ENCODE results near the gene WDR5.
A peak's percentile ranks its signal among the peaks of the same experiment; 100 is the strongest.

The WDR5 gene

DNA sequence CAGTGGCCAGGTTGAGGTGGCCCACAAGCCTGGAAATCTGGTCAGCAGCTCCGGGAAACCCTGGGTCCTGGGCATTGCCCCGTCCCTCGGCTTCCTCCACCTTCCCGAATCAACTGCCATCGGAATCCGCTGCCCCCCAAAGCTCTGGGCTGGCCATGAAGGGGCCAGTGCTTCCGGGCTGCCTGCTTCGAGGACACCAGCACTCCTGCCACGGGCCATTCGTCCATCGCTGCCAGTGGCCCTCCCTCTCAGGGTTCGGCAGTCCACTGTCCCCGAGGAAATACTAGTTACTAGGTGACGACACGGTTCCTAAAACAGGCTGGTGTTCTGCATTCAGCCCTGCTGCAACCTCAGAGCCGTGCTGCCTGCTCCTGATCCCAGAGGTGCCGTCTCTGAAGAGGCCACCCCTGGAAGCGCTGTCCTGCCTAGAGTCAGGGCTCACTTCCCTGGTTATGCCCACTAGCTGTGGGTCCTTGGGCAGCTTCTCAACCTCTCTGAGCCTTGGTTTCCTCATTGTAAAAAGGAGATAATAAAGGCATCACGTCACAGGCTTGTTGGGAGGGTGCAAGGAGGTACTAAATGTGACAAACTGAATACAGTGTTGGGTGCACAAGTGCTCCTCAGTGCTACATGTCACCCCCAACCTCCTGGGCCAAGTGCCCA is 3.5 kb upstream of the WDR5 start:
- no peak for DNase-seq

DNA sequence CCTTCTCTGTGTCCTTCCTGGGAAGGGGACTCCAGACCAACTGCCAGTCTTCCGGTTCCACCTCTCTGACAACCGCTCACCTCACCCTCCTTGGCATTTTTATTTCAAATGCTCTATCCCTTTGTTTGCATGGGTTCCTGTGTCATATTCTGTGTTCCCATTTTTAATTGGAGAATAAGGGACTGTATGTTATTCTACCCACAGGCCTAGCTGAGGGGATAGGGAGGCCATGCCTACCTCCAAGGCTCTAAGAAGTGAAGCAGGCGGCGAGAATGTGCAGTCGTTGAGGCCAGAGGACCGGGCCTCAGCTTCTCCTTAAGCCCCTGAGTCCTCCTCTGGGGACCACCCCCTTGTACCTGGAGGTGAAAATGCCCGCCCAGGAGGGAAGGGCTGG is 936 bp upstream of the WDR5 start:
- no peak for DNase-seq

DNA sequence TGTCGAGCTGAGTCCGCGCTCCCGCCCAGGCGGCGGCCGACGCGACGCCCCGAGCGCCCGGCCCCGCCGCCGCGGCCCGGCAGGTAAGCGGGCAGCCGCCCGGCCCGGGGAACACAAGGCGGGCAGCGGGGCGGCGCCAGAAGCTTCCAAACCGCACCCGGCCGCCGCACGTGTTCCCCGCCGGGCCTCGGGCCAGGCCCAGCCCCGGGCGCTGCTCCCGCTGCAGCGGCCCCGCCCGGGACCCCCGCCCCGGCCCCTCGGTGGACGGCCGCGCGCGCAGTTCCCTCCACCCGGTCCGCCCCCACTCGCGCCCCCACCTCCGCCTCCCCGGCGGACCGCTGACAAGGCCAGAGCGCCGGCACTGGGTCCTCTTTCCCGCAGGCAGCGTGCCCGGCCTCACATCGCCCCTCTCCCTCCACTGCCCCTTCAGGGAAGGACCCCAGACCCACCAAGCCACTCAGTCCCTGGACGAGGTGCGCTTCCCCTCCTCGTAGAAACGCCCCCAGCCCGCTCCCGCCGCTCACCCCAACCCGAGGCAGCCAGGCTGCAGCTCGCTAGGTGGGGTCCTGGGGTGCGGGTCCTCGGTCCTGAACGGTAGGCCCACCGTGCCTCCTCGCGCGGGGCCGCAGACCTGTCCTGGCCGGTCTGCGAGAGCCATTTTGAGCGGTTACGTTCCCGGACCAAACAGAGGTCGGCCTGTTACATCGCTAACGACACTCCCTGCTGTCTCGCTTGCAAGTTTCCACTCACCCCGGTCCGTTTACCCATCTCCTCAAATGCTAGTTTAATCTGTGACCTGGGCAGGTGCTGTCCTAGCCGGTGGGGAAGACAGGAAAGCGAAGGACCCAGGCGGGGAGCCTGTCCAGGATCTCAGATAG is 475 bp downstream of the WDR5 start:
- DNase-seq = no peak

DNA sequence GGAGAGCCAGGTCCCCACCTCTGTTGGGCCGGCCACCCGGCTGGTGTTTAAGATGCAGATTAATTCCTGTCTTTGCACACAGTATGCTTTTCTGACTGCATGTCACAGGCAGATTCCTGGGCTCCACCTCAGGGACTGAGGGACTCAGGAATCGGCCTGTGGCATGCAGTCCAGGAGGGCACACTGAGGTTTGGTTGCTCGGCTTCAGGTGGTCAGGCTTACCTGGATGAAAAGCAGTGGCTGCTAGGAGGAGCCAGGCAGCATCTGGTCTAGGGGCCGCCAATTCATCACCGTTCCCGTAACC is 1.1 kb downstream of the WDR5 start:
- no peak for DNase-seq

DNA sequence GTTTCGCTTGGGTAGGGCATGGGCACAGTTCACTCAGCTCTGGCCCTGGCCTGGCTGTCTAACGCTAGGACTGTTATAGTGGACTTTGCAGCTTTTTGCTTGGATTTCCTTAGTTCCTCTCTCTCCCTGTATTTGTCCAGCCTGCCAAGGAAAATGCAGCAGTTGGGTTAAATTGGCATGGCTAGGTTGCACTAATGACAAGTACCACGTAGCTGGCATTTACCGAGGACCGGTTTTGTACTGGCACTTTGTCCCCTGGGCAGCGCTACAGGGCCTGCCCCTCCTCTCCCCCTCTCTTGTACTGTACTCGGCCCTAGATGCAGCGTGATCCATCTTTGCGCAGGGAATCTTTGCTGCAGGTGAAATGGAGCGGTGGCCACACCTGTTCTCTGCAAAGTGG is 2.4 kb downstream of the WDR5 start:
- DNase-seq = no peak

DNA sequence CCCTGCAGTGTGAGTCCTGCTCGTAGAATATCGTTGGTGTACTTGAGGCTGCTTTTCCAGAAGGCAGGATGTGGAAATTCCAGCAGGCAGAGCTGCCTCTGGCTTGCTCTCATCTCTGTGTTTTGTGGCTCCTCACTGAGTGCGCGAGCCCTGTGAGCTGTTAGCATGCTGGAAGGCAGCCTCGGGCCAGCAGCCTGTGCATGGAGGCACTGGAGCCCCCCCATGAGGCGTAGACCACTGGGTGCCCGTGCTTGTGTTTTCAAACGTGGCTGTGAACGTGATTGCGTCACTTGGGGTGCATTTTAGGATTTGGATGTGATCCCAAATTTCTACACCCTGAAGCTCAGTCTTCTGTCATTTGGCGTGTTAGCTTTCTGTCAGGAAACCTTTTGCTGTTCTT is 3.2 kb downstream of the WDR5 start:
- DNase-seq = peak; percentile 43

DNA sequence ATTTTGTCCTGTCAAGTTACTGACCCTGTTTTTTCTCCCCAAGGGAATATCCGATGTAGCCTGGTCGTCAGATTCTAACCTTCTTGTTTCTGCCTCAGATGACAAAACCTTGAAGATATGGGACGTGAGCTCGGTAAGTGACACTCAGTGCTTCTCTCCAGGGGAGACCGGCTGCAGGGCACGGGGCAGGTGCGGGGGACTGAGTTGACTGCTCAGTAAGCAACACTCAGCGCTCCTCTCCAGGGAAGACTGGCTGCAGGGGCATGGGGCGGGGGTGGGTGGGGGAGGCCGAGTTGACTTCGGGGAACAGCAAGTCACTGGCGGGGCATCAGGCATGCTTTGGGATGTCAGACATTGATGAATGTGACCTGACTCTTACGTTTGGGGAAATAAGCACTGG is 6.0 kb downstream of the WDR5 start:
- DNase-seq = no peak

DNA sequence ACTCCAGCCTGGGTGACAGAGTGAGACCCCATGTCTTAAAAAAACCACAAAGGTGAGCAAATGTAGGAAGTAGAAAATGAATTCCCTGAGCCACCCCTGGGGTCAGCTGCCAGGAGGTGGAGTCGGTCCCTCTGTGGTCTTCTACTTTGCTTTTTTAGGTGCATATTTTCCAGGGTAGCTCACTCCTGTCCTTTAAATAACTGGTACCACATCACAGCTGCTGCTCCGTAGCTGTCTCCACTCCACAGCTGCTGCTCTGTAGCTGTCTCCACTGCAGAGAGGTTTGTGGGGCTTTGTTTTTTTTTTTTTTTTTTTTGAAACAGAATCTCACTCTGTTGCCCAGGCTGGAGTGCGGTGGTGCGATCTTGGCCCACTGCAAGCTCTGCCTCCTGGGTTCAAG is 8.9 kb downstream of the WDR5 start:
- no peak for DNase-seq

DNA sequence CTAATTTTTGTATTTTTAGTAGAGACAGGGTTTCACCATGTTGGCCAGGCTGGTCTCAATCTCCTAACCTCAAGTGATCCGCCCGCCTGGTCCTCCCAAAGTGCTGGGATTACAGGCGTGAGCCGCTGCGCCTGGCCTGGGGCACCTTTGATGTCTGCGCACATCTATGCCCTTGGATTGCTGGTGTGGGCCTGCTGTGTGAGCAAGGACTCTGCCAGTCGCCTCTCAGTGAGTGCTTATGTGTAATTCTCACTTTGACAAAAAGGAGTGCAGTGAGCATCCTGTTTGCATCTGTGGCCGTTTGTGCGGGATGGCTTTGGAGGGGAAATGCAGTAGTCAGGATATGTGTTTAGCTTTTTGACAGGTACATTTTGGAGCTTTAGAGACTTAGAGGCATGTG is 9.4 kb downstream of the WDR5 start:
- DNase-seq = no peak

DNA sequence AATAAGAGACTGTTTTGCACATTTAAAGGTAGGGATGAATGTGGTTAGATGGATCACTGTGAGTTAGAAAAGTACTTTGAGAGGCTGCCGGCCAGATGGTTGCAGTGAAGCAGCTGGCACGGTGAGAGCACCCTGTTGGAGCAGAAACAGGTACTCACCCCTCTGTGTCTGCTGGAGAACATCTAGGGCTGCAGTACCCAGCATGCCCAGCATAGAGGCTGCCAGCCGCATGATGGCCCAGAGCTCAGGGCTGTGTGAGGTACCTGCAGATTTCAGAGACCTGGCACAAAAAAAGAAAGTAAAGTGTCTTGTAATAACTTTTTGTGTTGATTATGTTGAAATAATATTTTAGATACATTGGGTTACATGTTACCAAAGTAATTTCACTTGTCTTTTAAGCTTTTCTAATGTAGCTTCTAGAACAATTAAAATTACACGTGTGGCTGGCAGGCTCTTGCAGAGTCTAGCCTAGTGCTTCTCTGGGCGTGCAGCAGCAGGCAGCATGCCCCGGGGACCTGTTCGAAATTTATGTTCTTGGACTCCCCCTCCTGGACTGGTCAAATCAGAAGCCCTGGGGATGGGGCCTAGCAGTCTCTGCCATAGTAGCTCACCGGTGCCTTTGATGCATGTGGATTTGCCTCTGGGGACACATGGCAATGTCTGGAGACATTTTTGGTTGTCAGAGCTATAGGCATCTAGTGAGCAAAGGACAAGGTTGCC is 11.1 kb downstream of the WDR5 start:
- no peak for DNase-seq

DNA sequence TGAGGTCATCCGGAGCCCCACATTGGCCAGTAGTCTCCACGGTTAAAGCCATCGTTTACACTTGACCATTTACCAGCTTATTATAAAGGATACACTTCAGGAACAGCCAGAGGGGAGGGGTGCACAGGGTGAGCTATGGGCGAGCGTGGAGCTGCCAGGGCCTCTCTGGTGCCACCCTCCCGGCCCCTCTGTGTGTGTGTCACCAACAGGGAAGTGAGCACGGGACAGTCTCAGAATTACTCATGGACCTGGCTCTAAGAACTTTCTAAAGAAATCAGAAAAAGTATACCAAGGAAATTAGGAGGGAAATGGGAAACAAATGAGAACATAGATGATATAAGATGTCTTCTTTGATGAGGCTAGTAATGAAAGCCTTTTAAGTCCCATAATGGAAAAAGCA is 13.5 kb downstream of the WDR5 start:
- no peak for DNase-seq

DNA sequence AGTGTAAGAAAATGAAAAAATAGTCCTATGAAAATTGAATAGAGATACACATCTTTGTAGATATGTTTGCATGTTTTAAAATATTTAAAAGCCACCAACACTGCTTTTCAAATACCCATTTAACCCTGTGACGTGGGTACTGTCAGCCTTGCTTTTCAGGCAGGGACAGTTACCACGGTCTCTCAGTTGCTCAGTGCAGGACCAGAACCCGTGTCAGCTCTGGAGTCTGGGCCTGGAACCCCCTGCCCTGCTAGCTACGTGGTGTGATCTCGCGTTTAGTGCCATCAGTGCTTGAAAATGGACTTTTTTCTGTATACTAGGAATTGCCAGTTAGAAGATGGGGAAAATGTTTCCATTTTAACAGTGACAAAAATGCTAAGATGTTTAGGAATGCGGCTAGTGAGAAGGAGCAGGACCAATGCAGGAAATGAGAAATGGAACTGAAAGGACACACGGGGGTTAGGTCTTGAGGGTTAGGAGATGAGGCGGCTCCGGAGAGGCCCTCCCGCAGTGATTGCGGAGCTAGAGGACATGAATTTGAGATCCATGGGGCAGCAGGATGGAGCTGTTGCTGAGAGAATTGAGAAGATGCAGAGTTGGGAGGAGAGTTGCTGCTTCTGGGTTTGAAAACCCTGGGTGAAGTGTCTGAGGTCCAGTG is 14.8 kb downstream of the WDR5 start:
- DNase-seq = no peak

DNA sequence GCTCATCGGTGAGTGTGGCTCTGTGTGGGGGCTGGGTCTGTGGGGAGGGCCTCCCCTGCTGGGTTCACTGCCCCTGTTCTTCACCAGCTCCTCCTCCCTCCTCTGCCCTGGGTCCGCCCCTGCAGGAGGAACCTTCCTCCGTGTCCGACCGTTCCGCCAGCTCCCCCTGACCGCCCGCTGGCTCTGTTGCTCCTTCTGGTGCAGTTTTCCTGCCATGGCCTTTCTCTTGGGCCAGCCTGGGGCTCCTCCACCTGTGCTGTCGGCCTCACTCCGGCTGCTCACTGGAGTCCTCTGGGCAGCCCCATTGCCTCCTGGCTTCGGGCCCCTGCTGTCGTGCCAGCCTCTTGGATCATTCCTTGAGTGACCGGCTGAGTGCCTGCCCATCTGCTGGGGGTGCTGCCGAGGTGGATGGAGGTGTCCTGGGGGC is 16.2 kb downstream of the WDR5 start:
- no peak for DNase-seq

DNA sequence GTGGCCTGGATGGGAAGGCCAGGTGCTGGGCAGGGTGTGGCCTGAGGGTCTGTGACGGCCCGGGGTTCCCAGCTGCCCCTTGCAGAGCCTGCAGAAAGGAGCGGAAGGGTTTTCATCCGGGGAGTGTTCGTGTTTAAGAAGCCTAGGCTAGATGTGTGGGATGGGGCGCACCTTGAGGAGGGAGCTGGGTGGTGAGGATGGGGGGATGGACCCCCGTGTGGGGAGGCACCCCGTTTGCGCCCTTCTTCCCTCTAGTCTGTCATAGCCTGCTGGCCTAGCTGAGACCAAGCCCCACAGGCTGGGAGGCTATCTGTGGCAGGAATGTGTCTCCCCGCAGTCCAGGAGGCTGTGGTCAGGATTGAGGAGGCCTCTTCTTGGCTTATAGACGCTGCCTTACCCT is 16.6 kb downstream of the WDR5 start:
- no peak for DNase-seq

DNA sequence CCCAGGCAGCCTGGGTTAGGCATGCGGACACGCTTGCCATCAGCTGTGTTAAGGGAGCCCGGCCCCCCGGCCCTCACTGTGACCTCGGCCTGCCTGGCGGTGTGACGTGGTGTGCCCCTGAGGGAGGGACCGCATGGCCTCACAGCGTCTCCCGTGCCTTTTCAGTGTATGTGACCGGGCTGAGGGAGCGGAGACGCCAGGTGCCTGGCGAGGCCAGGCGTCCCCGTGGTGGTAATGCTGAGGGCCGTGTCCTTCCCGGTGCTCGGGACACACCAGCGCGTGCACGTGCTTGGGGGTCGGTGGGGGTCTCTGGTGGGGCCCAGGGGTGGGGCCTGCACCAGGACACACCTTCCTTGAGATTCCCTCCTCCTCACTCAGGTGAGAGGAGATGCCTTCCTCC is 17.6 kb downstream of the WDR5 start:
- DNase-seq = no peak

DNA sequence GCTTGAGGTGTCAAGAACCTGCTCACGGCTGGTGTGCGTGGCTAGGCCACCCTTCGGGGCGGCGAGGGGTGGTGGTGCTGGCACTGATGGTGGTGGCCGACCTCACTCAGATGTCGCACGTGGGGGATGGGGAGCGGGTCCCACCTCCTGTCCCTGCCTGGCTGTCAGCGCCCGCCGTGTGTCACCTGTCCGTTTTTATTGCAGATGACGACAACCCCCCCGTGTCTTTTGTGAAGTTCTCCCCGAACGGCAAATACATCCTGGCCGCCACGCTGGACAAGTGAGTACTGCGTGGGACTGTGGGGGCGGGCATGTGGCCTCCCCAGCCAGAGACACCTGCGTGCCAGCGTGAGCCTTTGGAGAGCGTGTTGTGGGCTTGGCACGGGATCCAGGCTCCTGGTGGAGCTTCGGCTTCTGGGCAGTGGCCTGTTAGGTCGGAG is 18.4 kb downstream of the WDR5 start:
- no peak for DNase-seq

DNA sequence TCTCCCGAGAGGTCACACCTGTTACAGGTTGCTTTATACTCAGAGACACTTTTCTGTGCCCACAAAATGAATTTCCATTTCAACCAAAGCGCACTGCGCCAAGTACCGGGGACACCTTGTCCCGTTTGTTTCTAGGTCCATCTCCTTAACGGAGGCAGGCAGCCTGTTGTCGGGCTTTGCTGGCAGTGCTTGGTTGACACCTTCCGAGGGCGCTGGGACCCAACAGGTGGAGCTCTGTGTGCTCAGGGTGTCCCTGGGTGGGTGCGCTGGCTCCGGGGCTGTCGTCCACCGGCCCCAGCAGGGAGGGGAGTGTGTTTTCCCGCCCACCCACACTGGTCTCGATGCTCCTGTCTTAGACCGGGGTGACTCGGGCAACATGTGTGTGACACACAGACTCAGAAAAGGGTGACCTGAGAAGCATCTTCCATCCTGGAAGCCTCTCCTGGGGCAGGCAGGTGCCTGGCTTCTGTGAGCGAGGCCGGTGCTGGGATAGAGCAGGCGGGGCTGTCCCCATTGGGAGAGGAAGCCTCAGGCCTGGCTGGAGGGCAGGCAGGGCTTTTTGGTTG is 20.0 kb downstream of the WDR5 start:
- no peak for DNase-seq

DNA sequence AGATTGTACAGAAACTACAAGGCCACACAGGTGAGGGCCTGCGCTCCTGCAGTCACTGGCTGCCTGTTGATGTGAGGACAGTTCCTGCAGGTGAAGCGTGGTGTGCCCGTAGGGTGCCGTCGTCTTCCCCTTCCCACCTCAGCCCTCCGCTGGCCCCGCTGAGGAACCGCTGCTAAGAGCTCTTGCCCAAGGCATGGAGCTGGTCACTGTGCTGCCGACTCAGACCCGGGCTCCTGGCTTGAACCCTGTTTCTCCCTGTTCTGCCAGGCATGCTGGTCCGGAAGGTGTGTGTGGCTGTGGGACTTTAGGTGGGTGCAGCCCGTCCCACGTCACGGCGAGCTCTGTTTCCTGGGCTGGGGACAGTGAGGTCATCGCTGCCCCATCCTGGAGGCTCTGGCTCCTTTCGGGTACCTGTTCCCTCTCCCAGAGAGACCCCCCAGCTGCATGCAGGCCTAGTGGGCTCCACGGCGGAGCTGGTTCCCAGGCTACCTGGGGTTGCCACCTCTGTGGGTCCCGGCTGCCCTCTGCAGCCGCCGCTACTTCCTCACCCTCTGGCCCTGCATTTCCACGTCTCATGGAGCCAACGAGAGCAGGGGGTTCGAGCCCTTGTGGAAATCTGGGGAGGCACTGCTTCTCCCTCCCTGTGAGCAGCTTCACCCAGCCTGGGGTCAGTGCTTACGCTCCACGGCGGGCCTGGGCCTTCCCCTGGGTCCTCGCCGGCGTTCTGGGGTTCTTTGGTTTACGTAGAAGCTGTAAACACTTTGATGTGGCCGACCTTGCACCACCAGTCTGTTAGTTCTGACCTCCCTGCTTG is 20.9 kb downstream of the WDR5 start:
- DNase-seq = no peak

DNA sequence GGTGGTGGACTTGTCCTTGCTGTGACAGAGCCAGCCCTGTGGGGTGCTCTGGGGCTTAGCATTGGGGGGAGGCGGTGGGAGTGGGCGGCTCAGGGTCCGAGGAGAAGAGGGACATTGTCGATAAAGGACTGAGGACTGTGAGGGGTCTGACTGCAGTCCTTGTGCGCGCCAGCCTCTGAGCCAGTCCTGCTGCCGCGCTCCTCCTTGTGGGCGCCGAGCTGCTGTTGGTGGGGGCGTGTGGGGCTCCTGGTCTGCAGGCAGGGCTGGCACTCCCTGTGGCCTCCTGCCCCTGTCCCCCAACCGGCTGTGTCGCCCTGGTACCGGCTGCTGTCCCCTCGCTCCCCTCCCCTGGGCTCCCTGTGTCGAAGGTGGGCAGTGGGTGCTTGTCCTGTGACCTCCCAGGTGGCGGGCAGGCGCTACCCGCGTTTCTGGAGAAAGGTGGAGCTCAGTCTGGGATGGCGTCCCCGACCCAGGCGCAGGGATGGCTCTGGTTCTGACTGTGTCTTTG is 21.6 kb downstream of the WDR5 start:
- no peak for DNase-seq

DNA sequence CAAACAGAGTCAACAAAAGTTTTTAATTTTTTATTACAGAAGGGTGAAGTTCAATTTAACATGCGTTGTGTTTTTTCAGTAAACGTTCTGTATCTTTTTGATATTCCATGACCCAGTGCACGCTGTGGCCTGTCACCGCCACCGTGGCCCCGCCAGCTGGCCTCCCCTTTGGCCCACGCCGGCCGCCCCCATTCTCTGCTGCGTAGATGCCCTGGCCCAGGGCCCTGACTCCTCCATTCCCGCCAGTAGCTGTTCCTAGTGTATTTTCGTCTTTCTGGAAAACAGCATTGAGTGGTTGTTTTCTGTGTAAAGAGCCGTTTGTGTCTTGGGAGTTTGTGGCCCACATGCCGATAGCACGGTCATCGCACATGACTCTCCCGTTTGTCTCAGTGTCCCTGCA is 22.4 kb downstream of the WDR5 start:
- DNase-seq = no peak

DNA sequence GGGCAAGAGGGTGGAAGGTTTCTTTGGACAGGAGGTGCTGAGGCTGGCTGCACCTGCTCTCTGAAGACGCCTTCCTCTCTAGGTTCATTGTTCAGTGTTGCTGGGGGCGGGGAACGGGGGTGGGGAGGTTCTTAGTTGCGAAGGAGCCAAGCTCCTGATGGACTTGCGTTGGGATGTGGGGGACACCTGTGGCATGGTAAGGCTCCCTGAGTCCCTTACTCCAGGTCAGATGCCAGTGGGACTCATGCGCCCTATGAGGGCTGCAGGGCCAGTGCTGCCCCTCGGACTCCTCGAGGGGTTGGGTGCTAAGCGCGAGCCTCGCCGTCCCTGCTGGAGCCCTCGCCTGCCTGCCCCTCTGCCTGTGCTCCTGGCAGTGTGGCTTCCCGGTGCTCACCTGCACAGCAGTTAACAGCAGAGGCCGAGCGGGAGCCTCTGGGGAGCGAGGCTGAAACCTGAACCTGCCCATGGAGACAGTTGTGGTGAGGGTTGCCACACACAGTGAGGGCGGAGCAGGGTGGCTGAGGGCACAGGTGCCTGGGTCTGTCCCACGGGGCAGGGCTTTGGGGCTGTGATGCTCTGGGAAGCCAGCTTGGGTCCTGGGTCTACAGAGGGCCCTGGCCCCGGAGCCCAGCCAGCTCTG is 23.0 kb downstream of the WDR5 start:
- DNase-seq = no peak

All from fibroblast of skin of right quadriceps (primary cell).